Daoy (cell line): ENCODE data around the gene BLACAT1. TPM values are rescaled to one million over a fixed set of nuclear protein-coding genes. Genes with fewer than 3 reads are reported as not detected.
"Not testable (repeated sequence)": the region's sequence is repeated elsewhere in the genome, so short reads cannot be mapped to it uniquely, and the experiment has no call there.

Experiments used
- DNase-seq: peaks from one replicate; pipeline ENCODE4 v3.0.0-alpha.2; 2015; ENCODE audit warnings: low read depth
- total RNA-seq: library from RNA; depleted of rRNA; stranded (reverse); fragments of >200 nt; shearing (Covaris generic); gene quantifications from 2 replicates; pipeline ENCODE4 v1.2.3, GENCODE V29; 2014; rRNA removed

Gene BLACAT1
- total RNA-seq, 1 experiment from 2014 or later, result 0.86 TPM

GRCh38 chr1:205417870-205418635 lies 37.8 kb downstream of the BLACAT1 start:
- no peak for DNase-seq

GRCh38 chr1:205416322-205416721 lies 39.5 kb downstream of the BLACAT1 start:
- DNase-seq, result no peak

GRCh38 chr1:205410581-205411298 lies 45.1 kb downstream of the BLACAT1 start:
- DNase-seq, result no peak

- DNase-seq, result no peak
These were observed 47.9 kb downstream of the BLACAT1 start for GRCh38 chr1:205407970-205408369.

GRCh38 chr1:205406252-205406651 lies 49.6 kb downstream of the BLACAT1 start:
- DNase-seq, result not testable (repeated sequence)

Other genes with a start within 250 kb of the BLACAT1 start
- gene DSTYK, start 244.3 kb downstream of the BLACAT1 start, total RNA-seq, result 5.0 and 6.2 TPM in 2 replicates
- 3.2 and 4.8 TPM in 2 replicates for gene TMCC2, start 228.1 kb downstream of the BLACAT1 start, total RNA-seq
- gene NUAK2, start 134.3 kb downstream of the BLACAT1 start, total RNA-seq, result 11.1 and 12.4 TPM in 2 replicates
- 0.34 and 3.2 TPM in 2 replicates for gene KLHDC8A, start 99.1 kb downstream of the BLACAT1 start, total RNA-seq
- gene LEMD1, start 34.0 kb downstream of the BLACAT1 start, total RNA-seq, result 0.74 TPM in 1 of 2 replicates, not detected in the other
- 0.60 and 0.80 TPM in 2 replicates for gene CDK18, start 48.6 kb upstream of the BLACAT1 start, total RNA-seq
- 13.0 and 17.1 TPM in 2 replicates for gene ELK4, start 176.0 kb upstream of the BLACAT1 start, total RNA-seq
- 10.5 and 11.8 TPM in 2 replicates for gene SLC45A3, start 224.5 kb upstream of the BLACAT1 start, total RNA-seq